ENCODE measurements around the gene IP6K1. TPM values are rescaled to one million over a fixed set of nuclear protein-coding genes. Genes with fewer than 3 reads are reported as not detected.
A peak's percentile ranks its signal among the peaks of the same experiment; 100 is the strongest.
"Not testable (repeated sequence)": the region's sequence is repeated elsewhere in the genome, so short reads cannot be mapped to it uniquely, and the experiment has no call there.

Gene IP6K1
- total and polyA plus RNA-seq, 5 donors from 2014 or later, result 31.6 to 61.5 (median 32.6) TPM

DNA sequence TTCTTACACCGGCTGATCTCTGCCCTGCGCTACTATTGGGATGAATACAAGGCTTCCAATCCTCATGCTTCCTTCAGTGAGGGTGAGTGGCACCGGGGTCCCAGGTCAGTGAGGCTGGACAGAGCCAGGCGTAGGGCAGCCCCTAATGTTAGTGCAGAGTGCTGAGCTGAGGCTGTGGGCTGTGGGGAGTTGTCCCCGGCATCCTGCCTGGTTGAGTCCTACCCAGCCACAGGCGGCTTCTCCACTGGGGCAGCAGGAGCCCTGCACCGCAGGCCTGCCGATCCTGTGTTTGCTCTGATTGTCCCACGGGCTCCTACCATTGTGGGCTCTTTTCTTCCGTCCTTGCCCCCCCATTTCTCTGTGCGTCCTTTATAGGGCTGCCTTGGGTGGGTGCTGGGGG lies 83.7 kb downstream of the IP6K1 start:
- no peak overlapping the region for H3K27ac Mint-ChIP-seq
- H3K9me3 Mint-ChIP-seq, result peaks cover 0 to 1% (median 0%) of the 10 kb centered on the region in 7 donors
- Histone ChIP-seq H3K27ac (ENCODE audit: insufficient read depth, low read length, poor library complexity, severe bottlenecking) (no peak overlapping the region), H3K4me3 (ENCODE audit: low read depth, low read length) (no peak overlapping the region), H3K36me3 (ENCODE audit: control insufficient read depth, insufficient read depth, low read length) (peaks cover 22% of the 10 kb centered on the region), H3K4me1 (ENCODE audit: control insufficient read depth, insufficient read depth, low read length, poor library complexity, severe bottlenecking) (no peaks in the 10 kb centered on the region), H3K9me3 (ENCODE audit: control insufficient read depth in 2 of 2, low read length in 2 of 2) (no peaks in the 10 kb centered on the region), H3K27me3 (ENCODE audit: control insufficient read depth, insufficient read depth, low read length) (no peaks in the 10 kb centered on the region)
- H3K27me3 Mint-ChIP-seq, result no peaks in the 10 kb centered on the region
- ATAC-seq (ENCODE audit: low read depth in 2 of 2), result no peak
- peaks cover 17% of the 10 kb centered on the region for H3K36me3 Mint-ChIP-seq
- DNase-seq, result no peak
- peaks cover 0 to 5% (median 0%) of the 10 kb centered on the region in 4 donors for H3K4me1 Mint-ChIP-seq
- H3K4me3 Mint-ChIP-seq, result no peak overlapping the region

GRCh38 chr3:49701388-49702077 lies 84.8 kb downstream of the IP6K1 start:
- H3K36me3 Mint-ChIP-seq, result peaks cover 10% of the 10 kb centered on the region
- H3K4me1 ChIP-seq (ENCODE audit: control insufficient read depth, insufficient read depth, low read length, poor library complexity, severe bottlenecking), result no peaks in the 10 kb centered on the region
- H3K27me3 ChIP-seq (ENCODE audit: control insufficient read depth, insufficient read depth, low read length), result no peaks in the 10 kb centered on the region
- peaks cover 0 to 5% (median 0%) of the 10 kb centered on the region in 4 donors for H3K4me1 Mint-ChIP-seq
- no peak overlapping the region for H3K4me3 ChIP-seq (ENCODE audit: low read depth, low read length)
- peaks cover 22% of the 10 kb centered on the region for H3K36me3 ChIP-seq (ENCODE audit: control insufficient read depth, insufficient read depth, low read length)
- H3K9me3 ChIP-seq (ENCODE audit: control insufficient read depth in 2 of 2, low read length in 2 of 2), result no peaks in the 10 kb centered on the region
- no peak overlapping the region for H3K27ac ChIP-seq (ENCODE audit: insufficient read depth, low read length, poor library complexity, severe bottlenecking)
- no peaks in the 10 kb centered on the region for H3K27me3 Mint-ChIP-seq
- ATAC-seq (ENCODE audit: low read depth in 2 of 2) (no peak), DNase-seq (no peak)
- no peak overlapping the region for H3K27ac Mint-ChIP-seq
- H3K4me3 Mint-ChIP-seq, result no peak overlapping the region
- no peaks in the 10 kb centered on the region for H3K9me3 Mint-ChIP-seq

GRCh38 chr3:49700453-49701128 lies 85.8 kb downstream of the IP6K1 start:
- Histone ChIP-seq H3K4me3 (ENCODE audit: low read depth, low read length) (no peak overlapping the region), H3K9me3 (ENCODE audit: control insufficient read depth in 2 of 2, low read length in 2 of 2) (no peaks in the 10 kb centered on the region), H3K27ac (ENCODE audit: insufficient read depth, low read length, poor library complexity, severe bottlenecking) (no peak overlapping the region), H3K4me1 (ENCODE audit: control insufficient read depth, insufficient read depth, low read length, poor library complexity, severe bottlenecking) (no peaks in the 10 kb centered on the region), H3K36me3 (ENCODE audit: control insufficient read depth, insufficient read depth, low read length) (peaks cover 21% of the 10 kb centered on the region), H3K27me3 (ENCODE audit: control insufficient read depth, insufficient read depth, low read length) (no peaks in the 10 kb centered on the region)
- Mint-ChIP-seq H3K27ac (no peak overlapping the region), H3K36me3 (peaks cover 10% of the 10 kb centered on the region), H3K4me3 (peak overlapping the region in 1 of 4 donors; percentile 10), H3K9me3 (no peaks in the 10 kb centered on the region), H3K4me1 (peaks cover 0 to 5% (median 0%) of the 10 kb centered on the region in 4 donors), H3K27me3 (no peaks in the 10 kb centered on the region)
- no peak for DNase-seq
- ATAC-seq (ENCODE audit: low read depth in 2 of 2), result no peak

DNA sequence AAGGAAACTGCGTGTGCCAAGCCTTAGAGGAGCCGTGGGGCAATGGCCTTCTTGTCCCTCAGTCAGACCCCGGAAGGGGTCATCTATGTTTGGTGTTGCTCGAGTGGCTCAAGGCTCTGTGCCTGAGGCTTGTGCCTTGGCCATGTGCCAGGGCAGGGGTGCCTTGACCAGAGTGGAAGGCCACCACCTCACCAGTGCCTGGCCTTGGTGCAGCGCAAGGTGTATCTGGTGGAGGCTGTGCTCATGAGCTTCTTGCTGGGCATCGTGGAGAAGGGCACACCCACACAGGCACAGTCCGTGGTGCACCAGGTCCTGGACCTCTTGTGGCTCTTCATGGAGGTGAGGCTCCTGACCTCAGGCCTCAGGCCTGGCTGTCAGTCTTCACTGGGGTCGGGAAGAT lies 86.3 kb downstream of the IP6K1 start:
- no peaks in the 10 kb centered on the region for H3K27me3 ChIP-seq (ENCODE audit: control insufficient read depth, insufficient read depth, low read length)
- DNase-seq, result no peak
- H3K4me1 ChIP-seq (ENCODE audit: control insufficient read depth, insufficient read depth, low read length, poor library complexity, severe bottlenecking), result no peaks in the 10 kb centered on the region
- H3K9me3 ChIP-seq (ENCODE audit: control insufficient read depth in 2 of 2, low read length in 2 of 2), result no peaks in the 10 kb centered on the region
- H3K4me3 Mint-ChIP-seq, result no peak overlapping the region
- H3K9me3 Mint-ChIP-seq, result no peaks in the 10 kb centered on the region
- H3K27me3 Mint-ChIP-seq, result no peaks in the 10 kb centered on the region
- H3K4me1 Mint-ChIP-seq, result peaks cover 0 to 5% (median 0%) of the 10 kb centered on the region in 4 donors
- no peak overlapping the region for H3K27ac ChIP-seq (ENCODE audit: insufficient read depth, low read length, poor library complexity, severe bottlenecking)
- peaks cover 10% of the 10 kb centered on the region for H3K36me3 Mint-ChIP-seq
- peaks cover 19% of the 10 kb centered on the region for H3K36me3 ChIP-seq (ENCODE audit: control insufficient read depth, insufficient read depth, low read length)
- ATAC-seq (ENCODE audit: low read depth in 2 of 2), result no peak
- H3K4me3 ChIP-seq (ENCODE audit: low read depth, low read length), result no peak overlapping the region
- no peak overlapping the region for H3K27ac Mint-ChIP-seq

GRCh38 chr3:49699281-49699979 lies 86.9 kb downstream of the IP6K1 start:
- no peaks in the 10 kb centered on the region for H3K9me3 ChIP-seq (ENCODE audit: control insufficient read depth in 2 of 2, low read length in 2 of 2)
- Mint-ChIP-seq H3K27ac (no peak overlapping the region), H3K27me3 (no peaks in the 10 kb centered on the region), H3K36me3 (peaks cover 10% of the 10 kb centered on the region), H3K9me3 (no peaks in the 10 kb centered on the region), H3K4me1 (peaks cover 0 to 5% (median 0%) of the 10 kb centered on the region in 4 donors), H3K4me3 (no peak overlapping the region)
- no peak for ATAC-seq (ENCODE audit: low read depth in 2 of 2)
- no peak overlapping the region for H3K4me3 ChIP-seq (ENCODE audit: low read depth, low read length)
- H3K4me1 ChIP-seq (ENCODE audit: control insufficient read depth, insufficient read depth, low read length, poor library complexity, severe bottlenecking), result no peaks in the 10 kb centered on the region
- no peak for DNase-seq
- peaks cover 20% of the 10 kb centered on the region for H3K36me3 ChIP-seq (ENCODE audit: control insufficient read depth, insufficient read depth, low read length)
- H3K27me3 ChIP-seq (ENCODE audit: control insufficient read depth, insufficient read depth, low read length), result no peaks in the 10 kb centered on the region
- H3K27ac ChIP-seq (ENCODE audit: insufficient read depth, low read length, poor library complexity, severe bottlenecking), result no peak overlapping the region

DNA sequence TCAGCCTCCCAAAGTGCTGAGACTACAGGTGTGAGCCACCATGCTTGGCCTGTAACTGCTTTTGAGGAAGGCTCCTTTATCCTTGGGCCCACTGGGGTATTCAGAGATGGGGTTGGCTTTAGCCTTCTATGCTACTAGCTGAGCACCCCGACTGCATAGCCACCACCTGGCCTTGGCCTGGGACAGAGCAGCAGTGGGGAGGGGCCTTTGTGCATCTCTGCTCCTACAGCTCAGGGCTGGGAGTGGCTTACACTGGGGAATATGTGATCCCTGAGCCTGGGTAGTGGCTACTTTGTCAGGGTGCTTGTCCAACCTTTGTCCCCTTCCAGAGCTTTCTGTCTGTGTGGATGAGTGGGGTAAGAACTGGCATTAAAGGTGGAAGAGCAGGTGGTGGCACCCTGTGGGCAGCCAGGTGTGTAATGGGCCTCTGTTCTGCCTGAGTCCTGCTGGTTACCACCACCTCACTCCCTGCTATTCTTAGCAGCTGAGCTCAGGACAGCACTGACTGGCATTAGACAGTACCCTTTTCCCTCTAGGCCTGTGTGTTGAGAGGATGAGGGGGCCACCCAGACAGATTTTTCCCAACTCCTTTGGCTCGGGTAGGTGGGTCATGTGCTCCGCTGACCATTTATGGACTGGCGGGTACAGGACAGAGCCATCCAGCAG lies 90.9 kb downstream of the IP6K1 start:
- not testable (repeated sequence) for H3K27me3 Mint-ChIP-seq; H3K4me3 ChIP-seq (ENCODE audit: low read depth, low read length); H3K36me3 ChIP-seq (ENCODE audit: control insufficient read depth, insufficient read depth, low read length); DNase-seq; H3K9me3 Mint-ChIP-seq; H3K4me3 Mint-ChIP-seq; H3K27ac Mint-ChIP-seq; H3K27ac ChIP-seq (ENCODE audit: insufficient read depth, low read length, poor library complexity, severe bottlenecking); H3K27me3 ChIP-seq (ENCODE audit: control insufficient read depth, insufficient read depth, low read length); H3K36me3 Mint-ChIP-seq; H3K9me3 ChIP-seq (ENCODE audit: control insufficient read depth in 2 of 2, low read length in 2 of 2); H3K4me1 ChIP-seq (ENCODE audit: control insufficient read depth, insufficient read depth, low read length, poor library complexity, severe bottlenecking); ATAC-seq (ENCODE audit: low read depth in 2 of 2)
- peaks cover 7 to 23% (median 18%) of the 10 kb centered on the region in 4 donors for H3K4me1 Mint-ChIP-seq

- H3K27ac Mint-ChIP-seq, result peak overlapping the region in 1 of 3 donors; percentile 23
- H3K9me3 ChIP-seq (ENCODE audit: control insufficient read depth in 2 of 2, low read length in 2 of 2), result not testable (repeated sequence)
Measured at GRCh38 chr3:49694409-49695070, 91.8 kb downstream of the IP6K1 start.

More at GRCh38 chr3:49694409-49695070, 91.8 kb downstream of the IP6K1 start:
- not testable (repeated sequence) for H3K36me3 Mint-ChIP-seq; H3K27me3 Mint-ChIP-seq; H3K36me3 ChIP-seq (ENCODE audit: control insufficient read depth, insufficient read depth, low read length); ATAC-seq (ENCODE audit: low read depth in 2 of 2); H3K4me3 ChIP-seq (ENCODE audit: low read depth, low read length); H3K27ac ChIP-seq (ENCODE audit: insufficient read depth, low read length, poor library complexity, severe bottlenecking); DNase-seq; H3K27me3 ChIP-seq (ENCODE audit: control insufficient read depth, insufficient read depth, low read length); H3K9me3 Mint-ChIP-seq
- H3K4me1 Mint-ChIP-seq, result peaks cover 10 to 32% (median 26%) of the 10 kb centered on the region in 4 donors
- H3K4me1 ChIP-seq (ENCODE audit: control insufficient read depth, insufficient read depth, low read length, poor library complexity, severe bottlenecking), result peaks cover 16% of the 10 kb centered on the region
- H3K4me3 Mint-ChIP-seq, result peak overlapping the region in 2 of 4 donors; percentile 61 to 77
